Heart left ventricle (tissue), 16 donors: ENCODE data around the gene NOM1. TPM values are rescaled to one million over a fixed set of nuclear protein-coding genes. Genes with fewer than 3 reads are reported as not detected.

Experiments used
- ATAC-seq, 4 donors: fragments of 200-7000 bp; cut with Tn5 transposase; one replicate each; pipeline ENCODE4 v1.9.1; 2020 to 2022; ENCODE audit warnings: moderate library complexity in 4 of 4, mild to moderate bottlenecking in 3 of 4, moderate number of reproducible peaks in 1 of 4
- DNase-seq, 5 donors: peaks; one replicate each; pipeline ENCODE4 v3.0.0-alpha.2; 2020
- H3K27ac ChIP-seq, 12 donors: fragments of 200-600 bp; sonication (generic) in 4 of 12; one replicate each; pipeline versions ENCODE4 v1.5.0 to v1.8.0; 2016 to 2022; ENCODE audit warnings: mild to moderate bottlenecking in 2 of 12
- H3K27me3 ChIP-seq, 9 donors: fragments of 200-600 bp; sonication (generic) in 2 of 9; one replicate each; pipeline versions ENCODE4 v1.5.1 to v1.8.0; 2016 to 2022; ENCODE audit warnings: mild to moderate bottlenecking in 3 of 9
- H3K36me3 ChIP-seq, 9 donors: fragments of 200-600 bp; sonication (generic) in 2 of 9; one replicate each; pipeline versions ENCODE4 v1.5.0 to v1.8.0; 2018 to 2022; ENCODE audit warnings: mild to moderate bottlenecking in 2 of 9
- H3K4me1 ChIP-seq, 12 donors: fragments of 200-600 bp; sonication (generic) in 4 of 12; one replicate each; pipeline versions ENCODE4 v1.5.0 to v1.8.0; 2016 to 2022; ENCODE audit warnings: mild to moderate bottlenecking in 3 of 12
- H3K4me3 ChIP-seq, 12 donors: fragments of 200-600 bp; sonication (generic) in 4 of 12; one replicate each; pipeline versions ENCODE4 v1.5.0 to v1.8.0; 2017 to 2022; ENCODE audit warnings: mild to moderate bottlenecking in 9 of 12, moderate library complexity in 4 of 12
- H3K9me3 ChIP-seq, 12 donors: fragments of 200-600 bp; sonication (generic) in 4 of 12; one replicate each; pipeline versions ENCODE4 v1.5.0 to v1.8.0; 2016 to 2022; ENCODE audit warnings: mild to moderate bottlenecking in 1 of 12
- POLR2A ChIP-seq, 2 donors: fragments of 450-650 bp; IDR thresholded peaks; one replicate each; pipeline ENCODE4 v1.6.1; 2017; ENCODE audit warnings: antibody characterized with exemption in 2 of 2, mild to moderate bottlenecking in 2 of 2, moderate library complexity in 2 of 2
- WGBS, 4 donors: extraction: QIAGEN DNeasy Blood & Tissue Kit in 2 of 4; methylation state at CpG; one replicate each; pipeline versions ENCODE4 v1.1.5 to v1.1.7; 2013 to 2018; 5-methylcytosine and 5-hydroxymethylcytosine counted together
- intact Hi-C, 10 donors: fragments of 100-400 bp; cut with DNase I; formaldehyde crosslinking; loops; one replicate each; pipeline versions ENCODE4 v1.11.1 to v1.14.2; 2022
- polyA plus RNA-seq, 2 donors: library from polyadenylated mRNA; stranded (reverse); fragments of 200-250 nt; gene quantifications; one replicate each; pipeline ENCODE4 v1.2.3, GENCODE V29; 2013
- total RNA-seq, 9 donors: library from RNA; depleted of rRNA in 2 of 9; stranded (reverse); fragments of >200 nt in 2 of 9; fragmentation: NEBNext Ultra II Directional in 3 of 9; extraction: Animal tissue kit (Norgen Biotek cat#: 25700) in 3 of 9; gene quantifications; one replicate each; pipeline versions ENCODE4 v1.1.0 to v1.2.4, GENCODE V29; 2016 to 2023
- TF ChIP-seq, protein P1 (sequence below), 12 donors: fragments of 200-600 bp; sonication (generic) in 4 of 12; IDR thresholded peaks; one replicate each; pipeline versions ENCODE4 v1.5.0 to v1.8.0; 2018 to 2022; ENCODE audit warnings: antibody characterized with exemption in 12 of 12, mild to moderate bottlenecking in 5 of 12
- donor health status: ischemic (EF 13 %, LVEDD 7.1; RV severe dilation, severe dysfunction).
- donor health status: healthy with polysubstance abuse.
- donor health status: DM: no; HTN: yes; CAD: no.
- donor health status: DM: no; HTN: no; CAD: no.
- donor health status: ischemic (EF 25% LVEDD 6.9; RV normal size, moderate dysfunction).
- donor health status: ischemic (EF 25% LVEDD 5.7; RV mildly dilated, moderate dysfunction).
- donor health status: healthy.
- donor health status: DM: yes; HTN: yes; CAD: no.
- donor health status: ischemic (EF 35%, LVEDD 5.7; RV mildly dilated, moderate dysfunction).
- donor health status: nonischemic (EF 11% LVEDD 7.7; RV severe dilation, severe dysfunction).
- donor health status: DM: yes; HTN: yes; CAD: no.
- donor health status: PGD.
- donor health status: ischemic (EF 29% LVEDD 5.4; RV normal size, mild dysfunction).
- donor health status: nonischemic (EF 23%, LVEDD 6.1; RV moderate dilation, normal function).

Gene NOM1
- total and polyA plus RNA-seq, 11 donors: 6.0 to 12.2 (median 9.1) TPM

DNA sequence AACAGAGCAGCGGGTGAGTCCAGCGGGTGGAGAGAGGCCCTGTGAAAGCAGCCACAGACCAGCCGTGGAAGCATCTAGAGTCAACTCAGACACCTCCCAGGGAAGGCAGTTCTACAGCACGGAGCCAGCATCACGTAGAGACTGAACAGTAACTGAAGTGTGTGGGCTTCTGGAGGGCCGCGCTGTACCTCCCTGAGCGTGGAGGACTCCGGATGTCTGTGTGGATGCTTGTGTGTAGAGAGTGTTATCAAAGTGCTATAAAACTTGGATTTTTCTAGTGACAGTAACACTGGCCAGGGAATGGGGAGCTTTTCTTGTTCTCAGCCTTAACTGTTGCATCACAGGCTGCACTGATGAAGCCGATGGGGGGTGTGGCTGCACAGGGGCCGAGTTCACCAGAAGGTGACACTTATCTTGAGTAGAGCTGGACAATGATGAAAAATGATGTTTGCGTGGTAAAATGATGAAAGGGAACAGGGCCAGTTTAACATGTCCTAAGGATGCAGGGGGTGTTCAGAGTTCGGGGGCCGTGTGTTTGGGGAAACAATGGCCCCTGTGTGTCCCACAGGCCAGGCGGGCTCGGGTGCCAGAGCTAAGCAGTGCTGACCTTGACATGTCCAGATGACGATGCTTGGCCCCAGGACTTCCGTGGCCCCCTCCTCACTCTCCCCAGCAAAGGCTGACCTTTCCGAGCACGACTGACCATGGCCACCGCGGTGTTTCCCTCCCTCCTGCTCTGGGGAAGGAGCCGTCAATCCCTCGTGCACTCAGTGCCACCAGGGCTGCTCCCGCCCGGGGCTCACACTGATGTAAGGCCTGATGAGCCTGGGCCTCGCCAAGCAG, 39.1 kb downstream of the NOM1 start:
- H3K36me3 ChIP-seq: no peaks in the 10 kb centered on the region
- WGBS, 4 donors: 72 to 81% (median 78%) methylated on average over 19 to 27 of the region's 27 CpGs

DNA sequence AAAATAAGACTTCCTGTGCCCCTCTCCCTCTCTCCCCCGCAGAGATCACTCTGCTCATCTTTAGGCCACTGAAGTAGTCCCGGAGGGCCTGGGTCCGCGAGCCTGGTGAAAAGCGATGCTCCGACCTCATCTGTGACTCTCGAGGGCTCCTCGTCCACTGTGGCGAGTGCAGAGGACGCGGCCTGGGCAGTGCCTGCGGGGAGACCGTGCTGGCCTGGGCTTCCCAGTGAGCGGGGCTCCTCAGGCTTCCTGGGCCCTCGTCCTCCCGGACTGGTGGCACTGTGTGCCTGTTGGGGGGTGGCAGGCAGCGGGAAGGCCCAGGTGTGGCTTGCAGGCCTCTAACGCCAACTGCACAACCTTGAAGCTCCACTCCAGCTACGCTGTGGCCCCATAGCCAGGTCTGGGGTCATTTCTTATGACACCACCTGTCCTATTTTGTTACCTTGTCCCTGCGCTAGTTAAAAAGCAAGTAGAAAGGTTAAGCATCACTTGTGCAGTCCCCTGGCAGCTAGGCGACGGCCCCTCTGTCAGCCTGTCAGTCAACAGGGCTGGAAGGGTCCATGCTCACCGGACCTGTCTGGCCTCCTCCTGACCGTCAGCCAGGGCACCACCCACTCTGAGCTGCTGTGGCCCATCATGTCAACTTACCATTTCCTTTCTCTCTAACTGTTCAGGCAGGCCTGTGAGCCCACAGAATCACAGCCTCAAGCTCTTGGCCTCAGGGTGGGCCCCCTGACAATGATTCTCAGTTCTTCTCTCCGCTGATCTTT, 40.4 kb downstream of the NOM1 start:
- Histone ChIP-seq H3K9me3 (no peaks in the 10 kb centered on the region), H3K4me3 (no peak overlapping the region), H3K36me3 (no peaks in the 10 kb centered on the region), H3K27ac (no peak overlapping the region), H3K27me3 (peaks cover 0 to 52% (median 21%) of the 10 kb centered on the region in 9 donors), H3K4me1 (peaks cover 0 to 6% (median 0%) of the 10 kb centered on the region in 12 donors)
- peak in 1 of 4 donors; percentile 23 for ATAC-seq
- WGBS, 4 donors: 87 to 90% (median 88%) methylated on average over 23 to 25 of the region's 25 CpGs
- TF ChIP-seq POLR2A (IDR thresholded peaks at IDR 0.05): no peak
- TF ChIP-seq, protein P1, sequence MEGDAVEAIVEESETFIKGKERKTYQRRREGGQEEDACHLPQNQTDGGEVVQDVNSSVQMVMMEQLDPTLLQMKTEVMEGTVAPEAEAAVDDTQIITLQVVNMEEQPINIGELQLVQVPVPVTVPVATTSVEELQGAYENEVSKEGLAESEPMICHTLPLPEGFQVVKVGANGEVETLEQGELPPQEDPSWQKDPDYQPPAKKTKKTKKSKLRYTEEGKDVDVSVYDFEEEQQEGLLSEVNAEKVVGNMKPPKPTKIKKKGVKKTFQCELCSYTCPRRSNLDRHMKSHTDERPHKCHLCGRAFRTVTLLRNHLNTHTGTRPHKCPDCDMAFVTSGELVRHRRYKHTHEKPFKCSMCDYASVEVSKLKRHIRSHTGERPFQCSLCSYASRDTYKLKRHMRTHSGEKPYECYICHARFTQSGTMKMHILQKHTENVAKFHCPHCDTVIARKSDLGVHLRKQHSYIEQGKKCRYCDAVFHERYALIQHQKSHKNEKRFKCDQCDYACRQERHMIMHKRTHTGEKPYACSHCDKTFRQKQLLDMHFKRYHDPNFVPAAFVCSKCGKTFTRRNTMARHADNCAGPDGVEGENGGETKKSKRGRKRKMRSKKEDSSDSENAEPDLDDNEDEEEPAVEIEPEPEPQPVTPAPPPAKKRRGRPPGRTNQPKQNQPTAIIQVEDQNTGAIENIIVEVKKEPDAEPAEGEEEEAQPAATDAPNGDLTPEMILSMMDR (IDR thresholded peaks at IDR 0.05): no peak
- intact Hi-C loops: no loop called here
- DNase-seq: no peak

More for the DNA sequence above, 39.1 kb downstream of the NOM1 start:
- Histone ChIP-seq H3K27me3 (peaks cover 0 to 38% (median 17%) of the 10 kb centered on the region in 9 donors), H3K4me1 (peaks cover 0 to 6% (median 0%) of the 10 kb centered on the region in 12 donors), H3K4me3 (no peak overlapping the region), H3K9me3 (no peaks in the 10 kb centered on the region), H3K27ac (no peak overlapping the region)
- ATAC-seq (no peak), DNase-seq (no peak)
- TF ChIP-seq, protein P1 (IDR thresholded peaks at IDR 0.05): no peak
- no peak for TF ChIP-seq POLR2A (IDR thresholded peaks at IDR 0.05)
- intact Hi-C loops: no loop called here

DNA sequence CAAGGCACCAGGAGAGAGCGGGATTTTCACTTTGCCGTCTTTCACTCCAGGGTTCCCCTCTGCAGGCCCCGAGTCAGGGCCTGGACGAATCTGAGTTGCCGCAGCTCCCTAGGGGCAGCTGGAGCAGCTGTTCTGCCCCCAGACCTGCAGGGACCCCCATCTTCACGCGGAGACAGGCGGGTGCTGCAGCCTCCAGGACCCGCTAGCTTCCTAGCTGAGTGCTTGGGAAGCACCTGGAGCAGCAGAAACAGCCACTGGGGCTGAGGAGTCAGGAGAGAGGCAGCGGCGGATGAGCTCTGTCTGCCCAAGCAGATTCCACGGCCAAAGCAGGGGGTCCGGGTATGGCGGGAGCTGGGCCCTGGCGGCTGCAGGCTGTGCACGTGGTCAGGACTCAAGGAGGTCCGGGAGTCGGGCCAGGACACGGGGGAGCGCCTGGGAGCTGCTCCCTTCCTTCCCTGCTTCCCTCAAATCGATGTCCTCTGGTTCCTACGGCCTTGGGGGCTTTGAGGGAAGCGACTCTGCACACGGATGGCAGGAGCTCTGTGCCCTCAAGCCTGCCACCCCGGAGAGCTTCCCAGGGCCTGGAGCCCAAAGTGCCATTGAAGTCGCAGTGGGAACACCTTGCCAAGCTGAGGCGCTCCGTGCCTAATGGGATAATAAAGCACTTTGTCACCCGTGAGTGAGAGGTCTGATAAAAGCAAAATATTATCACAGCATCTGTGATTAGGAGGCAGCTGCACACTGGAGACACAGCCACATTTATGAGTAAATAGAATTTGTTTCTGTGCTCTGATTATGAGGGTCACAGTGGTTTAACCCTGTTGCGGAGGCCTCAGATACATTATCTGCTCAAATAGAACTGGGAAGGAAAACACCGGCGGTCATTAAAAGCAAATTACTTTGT, 43.8 kb downstream of the NOM1 start:
- TF ChIP-seq POLR2A (IDR thresholded peaks at IDR 0.05): no peak
- TF ChIP-seq, protein P1 (IDR thresholded peaks at IDR 0.05): no peak
- Histone ChIP-seq H3K4me3 (no peak overlapping the region), H3K9me3 (peaks cover 0 to 9% (median 0%) of the 10 kb centered on the region in 12 donors), H3K4me1 (peaks cover 0 to 6% (median 0%) of the 10 kb centered on the region in 12 donors), H3K27me3 (peaks cover 0 to 83% (median 36%) of the 10 kb centered on the region in 9 donors), H3K27ac (no peak overlapping the region), H3K36me3 (no peaks in the 10 kb centered on the region)
- peak in 2 of 4 donors; percentile 68 for ATAC-seq
- intact Hi-C loops: no loop called here
- 34 to 48% (median 41%) methylated on average over 22 to 32 of the region's 32 CpGs for WGBS, 4 donors
- peak in 1 of 5 donors; percentile 52 for DNase-seq
